ENCODE data around the gene MARCHF4. TPM values are rescaled to one million over a fixed set of nuclear protein-coding genes. Genes with fewer than 3 reads are reported as not detected.

MARCHF4 gene
- polyA plus RNA-seq, 3 donors, result 0.10 to 0.17 (median 0.11) TPM

Other genes with a start within 250 kb of the MARCHF4 start
- 10 to 100 TPM; 27.8 to 29.8 (median 28.3) TPM for gene SMARCAL1, start 40.0 kb upstream of the MARCHF4 start, polyA plus RNA-seq (ENCODE audit: insufficient read length in 3 of 3)
- 1,000 to 10,000 TPM; 2,161 to 2,370 (median 2,268) TPM for gene RPL37A, start 126.4 kb upstream of the MARCHF4 start, polyA plus RNA-seq (ENCODE audit: insufficient read length in 3 of 3)